Tibial nerve (tissue), 4 donors: Measurements from ENCODE around the gene NR2C2.

Source experiments
- EP300 ChIP-seq, 2 donors: sonication (generic); formaldehyde crosslinking; IDR thresholded peaks; one replicate each; pipeline ENCODE4 v1.6.1; 2017; ENCODE audit warnings: antibody characterized with exemption in 2 of 2, mild to moderate bottlenecking in 1 of 2
- POLR2A ChIP-seq, 2 donors: fragments of 450-650 bp; IDR thresholded peaks; one replicate each; pipeline ENCODE4 v1.6.1; 2017; ENCODE audit warnings: antibody characterized with exemption in 2 of 2, mild to moderate bottlenecking in 2 of 2, moderate library complexity in 2 of 2
- TF ChIP-seq, protein P1 (sequence below), 5 experiments: fragments of 200-600 bp in 3 of 5; fragments of 450-650 bp in 2 of 5; sonication (generic) in 3 of 5; IDR thresholded peaks; one replicate each; pipeline ENCODE4 v1.5.1; 2016 to 2019; ENCODE audit warnings: antibody characterized with exemption in 5 of 5, mild to moderate bottlenecking in 3 of 5, moderate library complexity in 2 of 5

DNA sequence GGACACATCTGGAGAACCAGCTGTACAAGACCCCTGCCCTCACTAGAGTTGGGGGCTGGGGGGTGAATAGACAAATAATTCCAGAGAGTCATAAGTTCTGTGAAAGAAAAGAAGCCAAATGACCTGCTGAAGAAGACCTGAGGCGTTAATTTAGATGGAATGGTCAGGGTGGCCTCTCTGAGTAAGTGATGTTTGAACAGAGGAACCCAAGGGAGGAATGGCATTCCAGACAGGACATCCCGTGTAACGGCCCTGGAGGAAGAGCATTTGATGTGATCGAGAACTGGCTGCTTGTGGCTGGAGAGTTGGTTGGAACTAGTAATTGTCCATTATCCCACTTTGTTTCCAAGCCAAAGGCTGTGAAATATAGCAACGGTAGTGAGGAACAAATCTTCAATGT, 1.7 kb downstream of the NR2C2 start:
- no peak for TF ChIP-seq POLR2A (IDR thresholded peaks at IDR 0.05)
- TF ChIP-seq, protein P1, sequence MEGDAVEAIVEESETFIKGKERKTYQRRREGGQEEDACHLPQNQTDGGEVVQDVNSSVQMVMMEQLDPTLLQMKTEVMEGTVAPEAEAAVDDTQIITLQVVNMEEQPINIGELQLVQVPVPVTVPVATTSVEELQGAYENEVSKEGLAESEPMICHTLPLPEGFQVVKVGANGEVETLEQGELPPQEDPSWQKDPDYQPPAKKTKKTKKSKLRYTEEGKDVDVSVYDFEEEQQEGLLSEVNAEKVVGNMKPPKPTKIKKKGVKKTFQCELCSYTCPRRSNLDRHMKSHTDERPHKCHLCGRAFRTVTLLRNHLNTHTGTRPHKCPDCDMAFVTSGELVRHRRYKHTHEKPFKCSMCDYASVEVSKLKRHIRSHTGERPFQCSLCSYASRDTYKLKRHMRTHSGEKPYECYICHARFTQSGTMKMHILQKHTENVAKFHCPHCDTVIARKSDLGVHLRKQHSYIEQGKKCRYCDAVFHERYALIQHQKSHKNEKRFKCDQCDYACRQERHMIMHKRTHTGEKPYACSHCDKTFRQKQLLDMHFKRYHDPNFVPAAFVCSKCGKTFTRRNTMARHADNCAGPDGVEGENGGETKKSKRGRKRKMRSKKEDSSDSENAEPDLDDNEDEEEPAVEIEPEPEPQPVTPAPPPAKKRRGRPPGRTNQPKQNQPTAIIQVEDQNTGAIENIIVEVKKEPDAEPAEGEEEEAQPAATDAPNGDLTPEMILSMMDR (IDR thresholded peaks at IDR 0.05), result no peak
- no peak for TF ChIP-seq EP300 (IDR thresholded peaks at IDR 0.05)
